ENCODE measurements around the gene IDH2. TPM values are rescaled to one million over a fixed set of nuclear protein-coding genes. Genes with fewer than 3 reads are reported as not detected.

The IDH2 gene
- total and polyA plus RNA-seq, 2 donors (not counting 3 experiments of a cell fraction or from before 2014, with no cell fraction given): 123 to 127 TPM

DNA sequence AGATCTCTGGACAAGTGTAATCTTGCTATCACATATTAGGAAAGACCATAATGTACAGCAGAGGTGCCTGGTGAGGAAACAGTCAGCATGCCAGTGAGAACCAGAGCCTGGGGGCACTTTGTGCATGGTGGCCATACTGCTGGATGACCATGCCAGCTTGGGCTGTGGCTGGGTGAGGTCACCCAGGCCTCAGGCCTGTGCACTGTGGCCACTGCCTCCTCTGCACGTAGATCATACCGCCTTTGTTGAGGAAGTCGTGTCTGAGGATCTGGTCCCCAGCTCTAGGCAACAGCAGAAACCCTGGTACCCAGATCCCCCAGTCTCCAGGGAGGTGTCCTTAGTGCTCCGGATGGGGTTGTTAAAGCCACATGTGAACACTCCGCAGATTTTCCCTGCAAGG is 62.3 kb downstream of the IDH2 start:
- no TSS peak for BruUV-seq (replicated peaks)
- no peaks in the 10 kb centered on the region for H3K9me1 ChIP-seq (replicated peaks; ENCODE audit: control insufficient read depth, extremely low read depth, insufficient read depth, low read length)
- DNase-seq (ENCODE audit: low read depth, low spot score) (no peak), FAIRE-seq (no peak)
- H3K36me3 ChIP-seq (ENCODE audit: control insufficient read depth in 2 of 2, extremely low read depth in 1 of 2, insufficient read depth in 2 of 2, low read length in 2 of 2): no peaks in the 10 kb centered on the region
- H3K4me2 ChIP-seq (ENCODE audit: insufficient read depth, low read length): no peak overlapping the region
- peaks cover 15% of the 10 kb centered on the region for H3K79me2 ChIP-seq (ENCODE audit: control insufficient read depth, insufficient read depth, low read length)
- dilution Hi-C loops (cut with MboI; ENCODE audit: extremely low pct_ligation_motif_present, low sequenced_read_pairs) (no loop called here), intact Hi-C loops (cut with micrococcal nuclease) (no loop called here)
- H3K9ac ChIP-seq (replicated peaks; ENCODE audit: extremely low read depth, insufficient read depth, low read length): no peak overlapping the region
- no peaks in the 10 kb centered on the region for H4K20me1 ChIP-seq (replicated peaks; ENCODE audit: control insufficient read depth, extremely low read depth, insufficient read depth, low read length)
- ChIA-PET POLR2A (no interaction called here), CTCF (no interaction called here)
- no peaks in the 10 kb centered on the region for H3K27me3 ChIP-seq (ENCODE audit: control insufficient read depth in 2 of 2, insufficient read depth in 2 of 2, low read length in 2 of 2)
- H3K4me1 ChIP-seq (ENCODE audit: control insufficient read depth, extremely low read depth, insufficient read depth, low read length): peaks cover 32% of the 10 kb centered on the region
- no peaks in the 10 kb centered on the region for H3K9me3 ChIP-seq (replicated peaks; ENCODE audit: control insufficient read depth, insufficient read depth, low read length)
- no peak overlapping the region for H3K27ac ChIP-seq (ENCODE audit: insufficient read depth, low read depth, low read length)
- no peak overlapping the region for H3K4me3 ChIP-seq (replicated peaks in 1 of 3; ENCODE audit: insufficient read depth in 1 of 3, low read depth in 1 of 3, low read length in 3 of 3)
- H2AFZ ChIP-seq (ENCODE audit: low read depth, low read length): no peak overlapping the region
- no peak for TF ChIP-seq POLR2AphosphoS5 (IDR thresholded peaks at IDR 0.05; ENCODE audit: insufficient read depth, low read depth, low read length)
- no peak for TF ChIP-seq JUN (IDR thresholded peaks at IDR 0.05; ENCODE audit: borderline replicate concordance, insufficient read depth, insufficient read length, low read depth)
- no peak for TF ChIP-seq CTCF (IDR thresholded peaks at IDR 0.05; ENCODE audit: extremely low read depth in 1 of 2, insufficient read depth in 1 of 2, low read depth in 1 of 2, low read length in 2 of 2)
- TF ChIP-seq FOS (IDR thresholded peaks at IDR 0.05; ENCODE audit: borderline replicate concordance, insufficient read depth, low read length): no peak
- TF ChIP-seq GATA2 (IDR thresholded peaks at IDR 0.05; ENCODE audit: insufficient read depth, insufficient read length, low read depth, low read length): no peak
- no peak for TF ChIP-seq MYC (IDR thresholded peaks at IDR 0.05; ENCODE audit: low read depth, low read length)
- TF ChIP-seq POLR2A (IDR thresholded peaks at IDR 0.05; ENCODE audit: low read depth, low read length): no peak
- no peak for TF ChIP-seq MAX (IDR thresholded peaks at IDR 0.05; ENCODE audit: insufficient read depth, insufficient read length)
- TF ChIP-seq EZH2 (IDR thresholded peaks at IDR 0.05; ENCODE audit: borderline replicate concordance, low read depth, low read length, severe bottlenecking): no peak

Data from endothelial cell of umbilical vein (primary cell).